HG03378 (cell line): ENCODE measurements around the gene TPM2.

Experiments
- ATAC-seq: cut with Tn5 transposase; IDR thresholded peaks from one replicate; pipeline ENCODE4 v1.9.1; 2021; ENCODE audit warnings: mild to moderate bottlenecking, moderate library complexity; ENCODE audit not compliant: unreplicated experiment

The TPM2 gene

GRCh38 chr9:35689542-35690293 lies at the start of gene TPM2:
Gene TPM2, minus strand, starts transcription at chr9:35689925. Its CDS starts 108 bp downstream, at chr9:35689817.
- ATAC-seq: no peak

- ATAC-seq: no peak
Measured at GRCh38 chr9:35738924-35739323, 49.2 kb upstream of the TPM2 start.

GRCh38 chr9:35738186-35738585 lies 48.5 kb upstream of the TPM2 start:
- no peak for ATAC-seq

GRCh38 chr9:35737143-35737542 lies 47.4 kb upstream of the TPM2 start:
- no peak for ATAC-seq

GRCh38 chr9:35736201-35736633 lies 46.5 kb upstream of the TPM2 start:
- ATAC-seq: no peak

GRCh38 chr9:35734096-35734495 lies 44.4 kb upstream of the TPM2 start:
- no peak for ATAC-seq

GRCh38 chr9:35732800-35733541 lies 43.2 kb upstream of the TPM2 start:
- ATAC-seq: no peak

- peak; percentile 75 for ATAC-seq
Measured at GRCh38 chr9:35732185-35732799, 42.6 kb upstream of the TPM2 start, which contains the start of the genes CREB3 and TLN1. Gene CREB3, plus strand, starts transcription at chr9:35732666. Its CDS starts 107 bp downstream, at chr9:35732773. Gene TLN1, minus strand, starts transcription at chr9:35732195. Its CDS starts 6,501 bp downstream, at chr9:35725694.

- no peak for ATAC-seq
Measured at GRCh38 chr9:35731415-35732184, 41.9 kb upstream of the TPM2 start.

- ATAC-seq: no peak
Measured at GRCh38 chr9:35730486-35730854, 40.7 kb upstream of the TPM2 start.

- ATAC-seq: no peak
Measured at GRCh38 chr9:35729700-35730485, 40.2 kb upstream of the TPM2 start.

- no peak for ATAC-seq
Measured at GRCh38 chr9:35729101-35729500, 39.4 kb upstream of the TPM2 start.

- ATAC-seq: peak; percentile 17
Measured at GRCh38 chr9:35728041-35728971, 38.6 kb upstream of the TPM2 start.

GRCh38 chr9:35727676-35728040 lies 37.9 kb upstream of the TPM2 start:
- ATAC-seq: no peak

- ATAC-seq: no peak
Measured at GRCh38 chr9:35726931-35727330, 37.2 kb upstream of the TPM2 start.

GRCh38 chr9:35725362-35725761 lies 35.6 kb upstream of the TPM2 start:
- no peak for ATAC-seq

GRCh38 chr9:35723908-35724307 lies 34.2 kb upstream of the TPM2 start:
- no peak for ATAC-seq

- no peak for ATAC-seq
Measured at GRCh38 chr9:35723426-35723825, 33.7 kb upstream of the TPM2 start.

- no peak for ATAC-seq
Measured at GRCh38 chr9:35719546-35719945, 29.8 kb upstream of the TPM2 start.
